Activated CD8-positive, alpha-beta T cell treated with anti-CD3 and anti-CD28 coated beads, Interleukin-2, amount 10 ng/mL, durations not matched to agents 7 days and 5 days (primary cell): ENCODE data around the gene FIGN. TPM values are rescaled to one million over a fixed set of nuclear protein-coding genes. Genes with fewer than 3 reads are reported as not detected.

Experiments used
- ATAC-seq: fragments of 150-1000 bp; cut with Tn5 transposase; one replicate; pipeline ENCODE4 v1.10.0; 2021; ENCODE audit warnings: moderate library complexity
- CTCF ChIA-PET: fragments of 350-600 bp; sonication (Branson Sonifier 250); formaldehyde crosslinking; loops from one replicate; lab custom pipeline; 2021; ENCODE audit warnings: antibody characterized with exemption; lab: Charles Lee
- POLR2A ChIA-PET: fragments of 350-600 bp; sonication (Branson Sonifier 250); formaldehyde crosslinking; loops from one replicate; lab custom pipeline; 2021; ENCODE audit warnings: antibody characterized with exemption; lab: Charles Lee
- DNase-seq: peaks from one replicate; pipeline ENCODE4 v3.0.0-alpha.2; 2020
- H3K27ac Mint-ChIP-seq: one replicate; pipeline ENCODE4 v1.8.0; 2021; ENCODE audit warnings: mild to moderate bottlenecking, mixed read lengths
- H3K27me3 Mint-ChIP-seq: one replicate; pipeline ENCODE4 v1.8.0; 2021; ENCODE audit warnings: low read depth, mixed read lengths
- H3K36me3 Mint-ChIP-seq: one replicate; pipeline ENCODE4 v1.8.0; 2021; ENCODE audit warnings: low read depth, mixed read lengths
- H3K4me1 Mint-ChIP-seq: one replicate; pipeline ENCODE4 v1.8.0; 2021; ENCODE audit warnings: low read depth, mixed read lengths
- H3K4me3 Mint-ChIP-seq: one replicate; pipeline ENCODE4 v1.8.0; 2021; ENCODE audit warnings: mild to moderate bottlenecking, mixed read lengths
- H3K9me3 Mint-ChIP-seq: one replicate; pipeline ENCODE4 v1.8.0; 2022; ENCODE audit warnings: mixed read lengths; ENCODE audit not compliant: insufficient read depth
- total RNA-seq, 2 experiments: library from RNA; stranded (reverse); gene quantifications; one replicate each; pipeline ENCODE4 v1.2.3, GENCODE V29; 2021

Gene FIGN, protein sequence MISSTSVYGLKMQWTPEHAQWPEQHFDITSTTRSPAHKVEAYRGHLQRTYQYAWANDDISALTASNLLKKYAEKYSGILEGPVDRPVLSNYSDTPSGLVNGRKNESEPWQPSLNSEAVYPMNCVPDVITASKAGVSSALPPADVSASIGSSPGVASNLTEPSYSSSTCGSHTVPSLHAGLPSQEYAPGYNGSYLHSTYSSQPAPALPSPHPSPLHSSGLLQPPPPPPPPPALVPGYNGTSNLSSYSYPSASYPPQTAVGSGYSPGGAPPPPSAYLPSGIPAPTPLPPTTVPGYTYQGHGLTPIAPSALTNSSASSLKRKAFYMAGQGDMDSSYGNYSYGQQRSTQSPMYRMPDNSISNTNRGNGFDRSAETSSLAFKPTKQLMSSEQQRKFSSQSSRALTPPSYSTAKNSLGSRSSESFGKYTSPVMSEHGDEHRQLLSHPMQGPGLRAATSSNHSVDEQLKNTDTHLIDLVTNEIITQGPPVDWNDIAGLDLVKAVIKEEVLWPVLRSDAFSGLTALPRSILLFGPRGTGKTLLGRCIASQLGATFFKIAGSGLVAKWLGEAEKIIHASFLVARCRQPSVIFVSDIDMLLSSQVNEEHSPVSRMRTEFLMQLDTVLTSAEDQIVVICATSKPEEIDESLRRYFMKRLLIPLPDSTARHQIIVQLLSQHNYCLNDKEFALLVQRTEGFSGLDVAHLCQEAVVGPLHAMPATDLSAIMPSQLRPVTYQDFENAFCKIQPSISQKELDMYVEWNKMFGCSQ
- not detected for total RNA-seq

DNA sequence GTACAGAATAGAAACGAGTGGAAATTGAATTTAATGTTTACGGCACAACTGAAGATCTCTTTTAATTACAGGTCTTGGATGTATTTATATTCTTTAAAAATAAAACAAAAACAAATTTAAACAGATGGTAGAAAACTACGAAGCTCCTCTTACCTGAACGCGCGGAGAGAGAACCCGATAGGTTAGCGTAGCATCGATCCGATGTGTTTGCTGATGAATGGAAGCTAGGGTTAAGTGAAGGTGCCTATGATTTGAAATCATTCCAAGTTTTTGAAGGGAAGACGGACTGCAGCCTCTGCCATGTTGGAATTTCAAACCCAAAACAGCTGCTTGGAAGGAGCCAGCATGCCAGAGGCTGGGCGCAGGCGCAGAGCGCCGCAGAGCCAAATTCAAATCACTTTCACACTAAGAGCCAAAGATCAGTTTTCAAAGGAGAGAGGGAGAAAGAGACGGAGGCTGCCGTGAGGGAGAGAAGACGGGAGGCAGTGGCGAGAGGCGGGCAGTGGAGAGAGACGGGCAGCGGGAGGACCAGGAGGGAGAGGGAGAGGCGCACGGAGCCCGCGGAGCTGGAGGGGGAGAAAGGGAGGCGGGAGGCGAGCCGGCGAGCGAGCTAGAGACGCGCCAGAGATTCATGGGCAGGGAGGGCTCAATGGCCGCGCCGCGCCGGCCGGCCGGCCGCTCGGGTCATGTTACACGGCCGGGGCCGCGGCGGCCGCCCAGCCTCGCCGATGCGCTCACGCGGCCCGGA lies at the start of gene FIGN:
Gene FIGN, minus strand, starts transcription at position 324 of the 748 bp plus-strand sequence. CDS start 1,081 bp downstream, outside the sequence.
- H3K4me1 Mint-ChIP-seq: peaks cover 4% of the 10 kb centered on the region
- H3K27me3 Mint-ChIP-seq: peaks cover 19% of the 10 kb centered on the region
- no peak within 1 kb of the TSS for H3K27ac Mint-ChIP-seq
- ChIA-PET POLR2A (no interaction called here), CTCF (no interaction called here)
- ATAC-seq (no peak), DNase-seq (no peak)
- no peaks in the 10 kb centered on the region for H3K36me3 Mint-ChIP-seq
- H3K4me3 Mint-ChIP-seq: peak within 1 kb of the TSS; percentile 6
- no peaks in the 10 kb centered on the region for H3K9me3 Mint-ChIP-seq

DNA sequence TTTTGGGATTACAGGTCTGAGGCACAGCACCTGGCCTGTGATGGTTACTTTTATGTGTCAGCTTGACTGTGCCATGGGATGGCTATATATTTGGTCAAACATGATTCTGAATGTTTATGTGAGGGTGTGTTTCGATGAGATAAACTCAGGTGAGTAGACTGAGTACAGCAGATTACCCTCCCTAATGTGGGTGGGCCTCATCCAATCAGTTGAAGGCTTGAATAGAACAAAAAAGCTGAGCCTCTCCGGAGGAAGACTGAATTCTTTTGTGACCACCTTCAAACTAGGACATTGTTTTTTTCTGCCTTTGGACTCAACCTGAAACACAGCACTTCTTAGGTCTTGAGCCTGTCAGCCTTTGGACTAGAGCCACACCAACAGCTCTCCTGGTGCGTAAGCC lies 49.4 kb upstream of the FIGN start:
- ChIA-PET POLR2A (no interaction called here), CTCF (no interaction called here)
- no peak overlapping the region for H3K27ac Mint-ChIP-seq
- no peaks in the 10 kb centered on the region for H3K27me3 Mint-ChIP-seq
- DNase-seq (no peak), ATAC-seq (no peak)
- no peaks in the 10 kb centered on the region for H3K36me3 Mint-ChIP-seq
- no peak overlapping the region for H3K4me3 Mint-ChIP-seq
- H3K9me3 Mint-ChIP-seq: peaks cover 3% of the 10 kb centered on the region
- H3K4me1 Mint-ChIP-seq: no peaks in the 10 kb centered on the region

DNA sequence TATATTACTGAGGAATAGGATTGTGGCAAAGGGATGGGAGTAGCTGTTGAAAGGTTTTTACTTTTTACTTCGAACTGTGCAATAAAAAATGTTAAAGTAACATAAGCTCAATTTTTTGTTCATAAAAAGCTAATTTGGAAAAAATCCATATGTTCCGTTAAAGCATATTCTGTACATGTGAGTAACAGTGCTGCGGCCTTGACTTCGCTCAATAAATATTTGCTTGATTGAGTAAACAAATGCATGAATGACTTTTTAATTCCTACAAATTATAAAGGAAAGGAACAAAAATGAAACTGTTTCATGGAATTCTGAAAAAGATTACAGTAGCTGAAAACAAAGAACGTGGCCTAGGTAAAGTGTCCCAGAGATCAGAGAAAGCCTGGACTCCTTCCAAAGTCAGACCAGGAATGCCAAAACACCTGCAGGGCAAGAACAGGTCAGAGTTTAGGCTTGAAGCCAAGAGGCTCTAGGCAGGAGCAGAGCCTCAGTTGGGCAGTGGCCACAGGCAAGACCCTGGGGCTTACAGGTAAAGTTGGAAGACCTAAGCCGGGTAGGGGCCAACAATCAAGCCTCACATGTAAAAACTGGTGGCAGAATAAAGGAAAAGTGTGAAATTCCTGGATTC lies 44.3 kb upstream of the FIGN start:
- Mint-ChIP-seq H3K27me3 (no peaks in the 10 kb centered on the region), H3K4me1 (no peaks in the 10 kb centered on the region), H3K4me3 (no peak overlapping the region), H3K36me3 (no peaks in the 10 kb centered on the region), H3K27ac (no peak overlapping the region), H3K9me3 (peaks cover 10% of the 10 kb centered on the region)
- no peak for ATAC-seq
- ChIA-PET POLR2A (no interaction called here), CTCF (no interaction called here)
- no peak for DNase-seq

DNA sequence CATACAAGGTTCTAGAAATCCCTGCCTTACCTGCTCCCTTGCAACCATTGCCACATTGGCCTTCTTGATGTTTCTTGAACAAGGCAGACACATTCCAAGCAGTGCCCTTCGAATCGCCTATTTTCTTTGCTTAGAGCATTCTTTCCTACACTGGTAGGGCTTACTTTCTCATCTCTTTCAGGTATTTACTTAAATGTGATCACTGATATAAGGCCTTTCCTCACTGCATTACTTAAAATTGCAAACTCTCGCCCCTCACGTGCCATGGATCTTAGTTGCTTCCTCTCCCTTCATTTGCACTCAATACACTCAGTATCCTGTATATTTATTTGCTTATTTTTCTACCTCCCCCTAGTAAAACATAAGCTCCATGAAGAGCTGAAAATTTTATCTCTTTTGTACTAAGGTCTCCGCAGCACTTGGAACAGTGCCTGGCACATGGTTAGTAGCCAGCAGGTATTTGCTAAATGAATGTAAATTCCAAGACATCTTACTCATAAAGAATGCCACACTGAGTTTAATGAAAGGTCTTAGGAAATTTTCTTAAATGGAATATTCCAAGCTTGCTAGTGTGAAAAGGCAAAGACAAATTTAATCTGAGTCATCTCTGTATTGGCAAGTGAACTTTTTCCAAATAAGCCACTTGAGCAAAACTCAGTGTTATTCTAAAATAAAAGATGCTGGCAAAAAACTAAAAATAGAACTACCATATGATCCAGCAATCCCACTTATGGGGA lies 42.4 kb upstream of the FIGN start:
- H3K27ac Mint-ChIP-seq: no peak overlapping the region
- CTCF ChIA-PET: no interaction called here
- no peak for DNase-seq
- peaks cover 8% of the 10 kb centered on the region for H3K9me3 Mint-ChIP-seq
- POLR2A ChIA-PET: no interaction called here
- H3K4me3 Mint-ChIP-seq: no peak overlapping the region
- no peaks in the 10 kb centered on the region for H3K4me1 Mint-ChIP-seq
- ATAC-seq: no peak
- H3K27me3 Mint-ChIP-seq: no peaks in the 10 kb centered on the region
- no peaks in the 10 kb centered on the region for H3K36me3 Mint-ChIP-seq

DNA sequence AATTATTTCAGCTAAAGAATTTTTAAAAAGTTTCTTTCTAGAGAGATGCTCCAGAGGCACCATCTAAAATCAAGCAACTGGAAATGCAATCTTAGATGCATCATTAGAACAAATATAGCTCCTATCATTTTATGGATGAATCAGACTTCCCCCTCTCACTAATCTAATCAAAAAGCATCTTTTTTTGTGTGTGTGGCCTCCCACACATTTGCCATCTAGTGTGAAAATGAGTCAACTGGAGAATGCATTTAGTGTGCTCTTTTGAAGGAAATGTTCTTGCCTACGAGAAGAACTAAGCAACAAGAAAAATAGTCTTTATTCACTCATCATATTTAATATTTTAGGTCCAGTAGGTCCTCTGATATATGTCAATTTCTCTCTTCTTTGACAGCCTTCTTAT lies 39.5 kb upstream of the FIGN start:
- CTCF ChIA-PET: no interaction called here
- H3K27me3 Mint-ChIP-seq: no peaks in the 10 kb centered on the region
- no peak overlapping the region for H3K27ac Mint-ChIP-seq
- H3K4me1 Mint-ChIP-seq: no peaks in the 10 kb centered on the region
- peaks cover 8% of the 10 kb centered on the region for H3K9me3 Mint-ChIP-seq
- POLR2A ChIA-PET: no interaction called here
- no peak overlapping the region for H3K4me3 Mint-ChIP-seq
- no peaks in the 10 kb centered on the region for H3K36me3 Mint-ChIP-seq
- ATAC-seq: no peak
- no peak for DNase-seq

DNA sequence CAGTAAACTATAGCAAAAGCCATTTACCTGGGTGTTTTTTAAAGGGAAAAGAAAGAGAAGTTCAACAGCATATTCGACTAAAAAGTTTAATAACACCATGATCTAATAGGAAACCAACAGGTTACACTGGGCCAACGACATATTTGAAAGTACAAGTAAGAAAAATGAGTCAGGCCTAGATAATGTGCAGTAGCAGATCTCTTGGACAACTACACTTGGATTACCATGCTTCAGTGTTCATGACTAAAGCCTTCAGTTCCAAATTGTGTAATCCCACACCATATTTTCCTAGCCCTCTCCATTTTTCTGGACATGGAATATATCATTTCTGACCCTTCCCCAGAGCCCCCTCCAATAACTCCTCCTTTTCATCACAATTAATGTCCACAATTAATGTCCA lies 39.1 kb upstream of the FIGN start:
- no peak for DNase-seq
- ChIA-PET POLR2A (no interaction called here), CTCF (no interaction called here)
- no peak for ATAC-seq
- Mint-ChIP-seq H3K36me3 (no peaks in the 10 kb centered on the region), H3K4me3 (no peak overlapping the region), H3K9me3 (peaks cover 8% of the 10 kb centered on the region), H3K27me3 (no peaks in the 10 kb centered on the region), H3K27ac (no peak overlapping the region), H3K4me1 (no peaks in the 10 kb centered on the region)

DNA sequence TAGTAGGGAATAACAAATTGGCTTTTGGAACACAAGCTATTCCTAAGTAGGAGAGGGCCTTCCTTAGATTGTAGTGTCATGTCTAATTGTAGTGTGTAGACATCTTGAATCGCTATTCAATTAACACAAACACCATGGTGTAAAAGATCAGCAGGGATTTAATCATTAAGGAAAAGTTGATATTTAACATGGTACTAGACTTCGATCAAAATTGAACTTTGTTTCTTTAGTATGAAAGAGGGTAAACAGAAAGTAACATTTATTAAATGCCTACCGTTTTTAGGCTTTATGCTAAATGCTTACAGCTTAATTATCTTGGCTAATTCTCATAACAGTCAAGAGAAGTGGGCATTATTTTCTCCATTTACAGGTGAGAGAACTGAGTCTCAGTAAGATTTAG lies 37.5 kb upstream of the FIGN start:
- Mint-ChIP-seq H3K9me3 (peaks cover 8% of the 10 kb centered on the region), H3K36me3 (no peaks in the 10 kb centered on the region), H3K27me3 (no peaks in the 10 kb centered on the region), H3K4me3 (no peak overlapping the region), H3K4me1 (no peaks in the 10 kb centered on the region), H3K27ac (no peak overlapping the region)
- ATAC-seq (no peak), DNase-seq (no peak)
- ChIA-PET CTCF (no interaction called here), POLR2A (no interaction called here)

DNA sequence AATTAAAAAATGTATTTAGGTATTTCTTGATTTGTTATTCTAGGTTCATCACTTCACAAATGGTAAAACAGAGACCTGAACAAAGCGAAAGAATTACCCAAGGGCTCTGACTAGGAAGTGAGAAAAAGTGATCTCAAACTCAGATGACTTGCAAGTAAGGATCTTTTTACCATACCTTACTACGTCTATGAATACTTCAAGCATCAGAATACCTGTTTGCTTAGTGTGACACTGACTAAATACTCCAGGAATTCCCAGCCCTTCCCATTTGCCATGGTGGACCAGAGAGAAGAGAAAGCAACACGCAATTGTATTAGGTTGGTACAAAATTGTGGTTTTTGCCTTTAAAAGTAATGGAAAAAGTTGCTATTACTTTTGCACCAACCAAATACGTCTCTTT lies 35.8 kb upstream of the FIGN start:
- Mint-ChIP-seq H3K27me3 (no peaks in the 10 kb centered on the region), H3K9me3 (peaks cover 8% of the 10 kb centered on the region), H3K27ac (no peak overlapping the region), H3K36me3 (no peaks in the 10 kb centered on the region), H3K4me1 (no peaks in the 10 kb centered on the region), H3K4me3 (no peak overlapping the region)
- no peak for DNase-seq
- ATAC-seq: no peak
- ChIA-PET CTCF (no interaction called here), POLR2A (no interaction called here)

DNA sequence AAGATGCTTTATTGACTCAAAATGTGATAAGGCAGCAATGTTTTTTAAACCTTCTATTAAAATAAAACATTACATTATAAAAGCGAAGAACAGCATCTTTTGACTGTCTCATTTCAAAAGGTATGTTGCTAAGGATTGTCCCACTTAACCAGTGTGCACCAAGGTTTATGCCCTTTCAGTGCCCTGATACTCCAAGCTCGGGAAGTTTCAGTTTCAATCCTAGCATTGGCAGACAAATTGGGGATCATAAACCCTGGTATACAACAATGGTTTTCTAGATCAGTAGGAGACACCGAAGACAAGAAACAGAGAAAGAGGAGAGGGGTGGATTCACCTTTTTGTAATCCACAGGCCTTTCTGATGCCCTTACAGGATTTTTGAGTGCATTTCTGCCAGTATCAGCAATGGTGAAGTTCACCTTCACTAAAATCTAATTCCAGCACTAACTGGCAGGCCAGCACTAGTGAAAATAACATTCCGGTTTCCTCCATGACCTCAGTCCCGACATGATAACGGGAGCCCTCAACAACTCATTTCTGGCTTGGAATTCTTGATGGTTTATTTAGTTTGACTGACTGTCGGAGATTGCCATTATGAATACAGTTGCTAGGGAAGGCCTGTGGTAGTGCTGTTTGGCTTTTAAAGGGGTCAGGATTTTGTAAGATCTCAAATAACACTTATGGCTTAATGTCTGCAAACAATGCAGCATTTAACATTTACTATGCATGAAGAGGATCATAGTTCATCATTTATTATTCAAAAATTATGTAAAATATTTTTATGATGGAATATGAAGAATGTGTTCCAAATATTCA lies 33.3 kb upstream of the FIGN start:
- ChIA-PET CTCF (no interaction called here), POLR2A (no interaction called here)
- H3K27me3 Mint-ChIP-seq: no peaks in the 10 kb centered on the region
- H3K4me1 Mint-ChIP-seq: no peaks in the 10 kb centered on the region
- no peak overlapping the region for H3K27ac Mint-ChIP-seq
- DNase-seq (no peak), ATAC-seq (no peak)
- no peaks in the 10 kb centered on the region for H3K36me3 Mint-ChIP-seq
- no peak overlapping the region for H3K4me3 Mint-ChIP-seq
- no peaks in the 10 kb centered on the region for H3K9me3 Mint-ChIP-seq

DNA sequence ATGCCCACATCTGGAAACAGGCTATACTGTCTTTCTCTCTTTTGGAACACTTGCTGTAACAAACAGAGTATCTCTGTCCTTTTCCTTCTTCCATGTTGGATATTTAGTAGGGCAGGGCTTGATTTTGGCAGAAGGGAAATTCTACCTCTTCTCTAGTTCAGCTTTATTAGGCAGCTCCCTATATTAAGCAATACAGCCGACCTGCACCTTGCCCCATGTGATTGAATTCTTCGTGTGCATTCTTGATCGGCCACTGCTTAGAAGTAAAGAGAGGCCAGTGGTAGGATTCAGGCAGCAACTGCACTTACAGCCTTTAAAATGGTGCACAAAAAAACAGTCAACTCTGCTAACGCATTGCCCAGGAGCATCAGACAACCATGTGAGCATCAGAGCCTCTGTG lies 31.3 kb upstream of the FIGN start:
- Mint-ChIP-seq H3K9me3 (no peaks in the 10 kb centered on the region), H3K27me3 (no peaks in the 10 kb centered on the region), H3K27ac (no peak overlapping the region), H3K4me3 (no peak overlapping the region), H3K36me3 (no peaks in the 10 kb centered on the region), H3K4me1 (no peaks in the 10 kb centered on the region)
- DNase-seq (no peak), ATAC-seq (no peak)
- CTCF ChIA-PET: no interaction called here
- POLR2A ChIA-PET: no interaction called here

DNA sequence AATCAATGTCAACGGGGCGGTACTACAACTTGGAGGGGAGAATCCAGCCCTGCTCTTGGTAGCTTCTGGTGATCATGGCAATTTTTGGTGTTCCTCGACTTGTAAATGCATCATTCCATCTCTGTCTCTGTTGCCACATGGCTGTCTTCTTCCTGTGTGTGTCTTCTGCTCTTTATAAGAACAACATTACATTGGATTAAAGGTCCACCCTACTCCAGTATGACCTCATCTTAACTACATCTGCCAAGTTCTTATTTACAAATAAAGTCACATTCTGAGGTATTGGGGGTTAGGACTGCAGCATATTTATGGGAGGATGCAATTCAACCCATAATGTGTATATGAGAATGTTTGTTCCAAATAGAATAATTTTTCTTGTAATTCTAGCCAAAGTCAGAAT lies 28.8 kb upstream of the FIGN start:
- ChIA-PET POLR2A (no interaction called here), CTCF (no interaction called here)
- ATAC-seq: no peak
- no peaks in the 10 kb centered on the region for H3K27me3 Mint-ChIP-seq
- no peak overlapping the region for H3K4me3 Mint-ChIP-seq
- H3K4me1 Mint-ChIP-seq: no peaks in the 10 kb centered on the region
- H3K27ac Mint-ChIP-seq: no peak overlapping the region
- no peaks in the 10 kb centered on the region for H3K36me3 Mint-ChIP-seq
- no peak for DNase-seq
- no peaks in the 10 kb centered on the region for H3K9me3 Mint-ChIP-seq
